Transverse colon (tissue), 4 donors: ENCODE results near the gene OR8A1. TPM values are rescaled to one million over a fixed set of nuclear protein-coding genes. Genes with fewer than 3 reads are reported as not detected.

Experiments used
- DNase-seq: peaks from one replicate; pipeline ENCODE4 v3.0.0-alpha.2; 2019
- H3K27ac ChIP-seq, 4 donors: fragments of 200-600 bp; sonication (generic); 2 replicates each; pipeline ENCODE4 v1.5.1; 2016 to 2018; ENCODE audit warnings: inconsistent platforms in 4 of 4
- H3K27me3 ChIP-seq: fragments of 200-600 bp; sonication (generic); 2 replicates; pipeline ENCODE4 v1.5.1; 2017; ENCODE audit warnings: inconsistent platforms
- H3K36me3 ChIP-seq, 4 donors: fragments of 200-600 bp; sonication (generic); 2 replicates each; pipeline ENCODE4 v1.5.1; 2017 to 2019; ENCODE audit warnings: inconsistent platforms in 4 of 4
- H3K4me1 ChIP-seq, 4 donors: fragments of 200-600 bp; sonication (generic); 2 replicates each; pipeline ENCODE4 v1.5.1; 2017 to 2020; ENCODE audit warnings: inconsistent platforms in 4 of 4
- H3K4me3 ChIP-seq, 4 donors: fragments of 200-600 bp; sonication (generic); 1 replicate in 1 of 4; 2 replicates in 3 of 4; pipeline versions ENCODE4 v1.5.1 to v1.6.1; 2017 to 2019; ENCODE audit warnings: inconsistent platforms in 4 of 4
- H3K9me3 ChIP-seq, 2 donors: fragments of 200-600 bp; sonication (generic); 2 replicates each; pipeline ENCODE4 v1.5.1; 2017 to 2019; ENCODE audit warnings: inconsistent platforms in 2 of 2
- EP300 ChIP-seq: sonication (generic); formaldehyde crosslinking; IDR thresholded peaks from one replicate; pipeline ENCODE4 v1.6.1; 2017; ENCODE audit warnings: antibody characterized with exemption, low read depth
- POLR2A ChIP-seq: fragments of 450-650 bp; IDR thresholded peaks from one replicate; pipeline ENCODE4 v1.6.1; 2016; ENCODE audit warnings: antibody characterized with exemption, mild to moderate bottlenecking, moderate library complexity
- POLR2AphosphoS5 ChIP-seq, 3 donors: sonication (generic); formaldehyde crosslinking; IDR thresholded peaks; one replicate each; pipeline ENCODE4 v1.6.1; 2016; ENCODE audit warnings: antibody characterized with exemption in 3 of 3
- WGBS, 2 donors: methylation state at CpG; one replicate each; pipeline ENCODE4 v1.1.5; 2018; ENCODE audit warnings: low coverage in 1 of 2; 5-methylcytosine and 5-hydroxymethylcytosine counted together
- in situ Hi-C, 4 donors: fragments of 200-750 bp; cut with MboI; loops; one replicate each; pipeline versions ENCODE4 v1.15.0 to v1.15.1; 2017; ENCODE audit warnings: low sequenced_read_pairs in 3 of 4, low pct_ligation_motif_present in 1 of 4, low pct_unique_long_range_greater_than_20kb in 1 of 4
- intact Hi-C: fragments of 100-400 bp; cut with DNase I; formaldehyde crosslinking; loops from one replicate; pipeline ENCODE4 v1.15.1; 2023; ENCODE audit warnings: low total_unique reads
- total RNA-seq, 4 donors: library from RNA; depleted of rRNA; stranded (reverse); fragments of >200 nt; gene quantifications; one replicate each; pipeline ENCODE4 v1.1.0, GENCODE V29; 2016
- TF ChIP-seq, protein P1 (sequence below), 5 experiments: fragments of 200-600 bp in 3 of 5; fragments of 450-650 bp in 2 of 5; sonication (generic) in 3 of 5; IDR thresholded peaks; 1 replicate in 2 of 5; 2 replicates in 3 of 5; pipeline ENCODE4 v1.5.1; 2016 to 2017; ENCODE audit warnings: antibody characterized with exemption in 5 of 5, inconsistent platforms in 3 of 5, mild to moderate bottlenecking in 2 of 5, moderate library complexity in 1 of 5

The OR8A1 gene
- total RNA-seq, 4 donors from 2014 or later = not detected

DNA sequence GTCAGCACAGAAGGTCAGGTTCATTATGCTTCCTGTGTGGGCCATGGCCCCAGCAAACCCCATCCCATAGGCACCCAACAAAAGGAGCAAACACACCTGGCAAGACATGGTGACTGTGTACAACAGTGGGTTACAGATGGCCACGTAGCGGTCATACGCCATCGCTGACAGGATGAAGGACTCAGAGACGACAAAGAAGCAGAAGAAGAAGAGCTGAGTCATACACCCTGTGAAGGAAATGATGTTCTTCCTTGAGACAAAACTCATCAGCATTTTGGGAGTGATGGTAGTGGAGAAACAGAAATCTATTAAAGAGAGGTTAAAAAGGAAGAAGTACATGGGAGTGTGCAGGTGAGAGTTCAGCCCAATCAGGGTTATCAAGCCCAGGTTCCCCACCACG, 26.7 kb upstream of the OR8A1 start:
- WGBS, 2 donors = 80 to 86% methylated on average over 1 to 6 of the region's 6 CpGs
- intact Hi-C loops = no loop called here
- H3K36me3 ChIP-seq = no peaks in the 10 kb centered on the region
- no peaks in the 10 kb centered on the region for H3K27me3 ChIP-seq
- DNase-seq = no peak
- no peak overlapping the region for H3K4me3 ChIP-seq
- no peak overlapping the region for H3K27ac ChIP-seq
- no peaks in the 10 kb centered on the region for H3K4me1 ChIP-seq
- TF ChIP-seq POLR2AphosphoS5 (IDR thresholded peaks at IDR 0.05) (no peak), EP300 (no peak), POLR2A (no peak)
- TF ChIP-seq, protein P1, sequence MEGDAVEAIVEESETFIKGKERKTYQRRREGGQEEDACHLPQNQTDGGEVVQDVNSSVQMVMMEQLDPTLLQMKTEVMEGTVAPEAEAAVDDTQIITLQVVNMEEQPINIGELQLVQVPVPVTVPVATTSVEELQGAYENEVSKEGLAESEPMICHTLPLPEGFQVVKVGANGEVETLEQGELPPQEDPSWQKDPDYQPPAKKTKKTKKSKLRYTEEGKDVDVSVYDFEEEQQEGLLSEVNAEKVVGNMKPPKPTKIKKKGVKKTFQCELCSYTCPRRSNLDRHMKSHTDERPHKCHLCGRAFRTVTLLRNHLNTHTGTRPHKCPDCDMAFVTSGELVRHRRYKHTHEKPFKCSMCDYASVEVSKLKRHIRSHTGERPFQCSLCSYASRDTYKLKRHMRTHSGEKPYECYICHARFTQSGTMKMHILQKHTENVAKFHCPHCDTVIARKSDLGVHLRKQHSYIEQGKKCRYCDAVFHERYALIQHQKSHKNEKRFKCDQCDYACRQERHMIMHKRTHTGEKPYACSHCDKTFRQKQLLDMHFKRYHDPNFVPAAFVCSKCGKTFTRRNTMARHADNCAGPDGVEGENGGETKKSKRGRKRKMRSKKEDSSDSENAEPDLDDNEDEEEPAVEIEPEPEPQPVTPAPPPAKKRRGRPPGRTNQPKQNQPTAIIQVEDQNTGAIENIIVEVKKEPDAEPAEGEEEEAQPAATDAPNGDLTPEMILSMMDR (IDR thresholded peaks at IDR 0.05) = no peak
- no peaks in the 10 kb centered on the region for H3K9me3 ChIP-seq
- in situ Hi-C loops = no loop called here

DNA sequence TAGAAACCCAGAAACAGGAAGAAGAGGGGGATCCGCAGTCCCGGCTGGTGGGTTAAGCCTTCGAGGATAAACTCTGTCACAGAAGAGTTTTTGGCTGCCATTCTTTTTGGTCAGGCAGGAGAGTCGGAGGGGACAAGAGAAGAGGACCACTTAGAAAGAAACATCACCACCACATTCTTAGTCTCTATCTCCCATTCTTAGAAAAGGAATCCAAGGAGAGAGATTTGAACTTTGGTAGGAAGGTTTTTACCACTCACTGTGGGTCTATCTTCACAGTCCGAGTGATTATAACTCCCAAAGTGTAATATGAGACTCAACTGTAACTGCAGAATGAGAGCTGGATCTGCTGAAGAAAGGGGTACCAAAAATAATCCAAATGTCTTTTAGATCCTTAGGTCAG, 26.2 kb upstream of the OR8A1 start, which contains the start of gene OR8B12:
Gene OR8B12, minus strand, starts transcription at position 101 of the 400 bp plus-strand sequence. Its CDS starts 0 bp downstream, at position 101.
- no peaks in the 10 kb centered on the region for H3K4me1 ChIP-seq
- H3K27me3 ChIP-seq = no peaks in the 10 kb centered on the region
- TF ChIP-seq POLR2AphosphoS5 (IDR thresholded peaks at IDR 0.05) = no peak
- TF ChIP-seq, protein P1 (IDR thresholded peaks at IDR 0.05) = no peak
- in situ Hi-C loops (no loop called here), intact Hi-C loops (no loop called here)
- H3K4me3 ChIP-seq = no peak within 1 kb of the TSS
- 81 to 100% methylated on average over 1 to 5 of the region's 5 CpGs for WGBS, 2 donors
- no peak within 1 kb of the TSS for H3K27ac ChIP-seq
- no peaks in the 10 kb centered on the region for H3K36me3 ChIP-seq
- DNase-seq = no peak
- no peaks in the 10 kb centered on the region for H3K9me3 ChIP-seq

DNA sequence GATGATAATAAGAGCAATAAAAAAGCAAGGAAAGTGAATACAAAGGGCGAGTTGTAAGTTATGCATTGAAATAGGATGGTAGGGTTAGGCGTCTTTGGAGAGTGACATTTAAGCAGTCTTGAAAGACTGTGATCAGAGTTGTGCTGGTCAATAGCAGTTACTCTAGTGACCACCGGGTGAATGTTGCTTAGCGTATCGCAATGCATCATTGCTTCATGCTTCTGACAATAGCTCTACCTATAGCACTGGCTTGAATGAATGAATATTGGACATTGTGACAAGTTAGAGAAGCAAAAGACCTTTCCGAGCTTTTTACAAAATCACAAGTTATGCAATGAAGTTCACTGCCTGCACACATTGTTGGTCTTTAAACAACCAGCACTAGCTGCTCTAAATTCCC, 18.6 kb upstream of the OR8A1 start:
- WGBS, 2 donors = 78 to 83% methylated on average over 6 of the region's 6 CpGs
- intact Hi-C loops (no loop called here), in situ Hi-C loops (no loop called here)
- TF ChIP-seq, protein P1 (IDR thresholded peaks at IDR 0.05) = no peak
- TF ChIP-seq POLR2AphosphoS5 (IDR thresholded peaks at IDR 0.05) (no peak), POLR2A (no peak), EP300 (no peak)
- Histone ChIP-seq H3K9me3 (no peaks in the 10 kb centered on the region), H3K4me1 (no peaks in the 10 kb centered on the region), H3K27me3 (no peaks in the 10 kb centered on the region), H3K36me3 (no peaks in the 10 kb centered on the region), H3K27ac (no peak overlapping the region), H3K4me3 (no peak overlapping the region)
- no peak for DNase-seq

DNA sequence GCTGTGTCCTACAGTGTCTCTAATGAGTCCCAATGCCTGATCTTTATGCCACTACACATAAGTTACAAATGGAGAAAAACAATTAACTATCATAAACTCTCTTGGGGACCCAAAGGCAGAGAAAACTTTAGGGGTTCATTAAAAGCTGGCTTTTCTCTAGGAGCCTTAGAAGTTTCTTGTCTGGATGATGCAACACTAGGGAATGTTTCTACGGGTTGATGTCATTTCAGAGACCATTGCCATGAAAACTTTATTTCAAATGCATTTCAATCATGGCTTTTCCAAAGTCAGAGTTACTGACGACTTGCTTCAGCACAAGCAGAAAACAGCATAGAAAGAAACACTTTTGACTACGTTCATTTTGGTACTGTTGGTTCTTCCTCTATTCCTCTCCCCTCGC, 17.8 kb upstream of the OR8A1 start:
- Histone ChIP-seq H3K9me3 (no peaks in the 10 kb centered on the region), H3K27me3 (no peaks in the 10 kb centered on the region), H3K36me3 (no peaks in the 10 kb centered on the region), H3K27ac (no peak overlapping the region), H3K4me3 (no peak overlapping the region), H3K4me1 (no peaks in the 10 kb centered on the region)
- TF ChIP-seq, protein P1 (IDR thresholded peaks at IDR 0.05) = no peak
- TF ChIP-seq POLR2A = no peak
- no peak for TF ChIP-seq EP300
- TF ChIP-seq POLR2AphosphoS5 (IDR thresholded peaks at IDR 0.05) = no peak
- intact Hi-C loops = no loop called here
- in situ Hi-C loops = no loop called here
- no peak for DNase-seq
- 75 to 79% methylated on average over 4 of the region's 4 CpGs for WGBS, 2 donors
